Upper lobe of left lung (tissue), 4 donors: ENCODE data around the gene TRAPPC6A.

ENCODE experiments used
- CTCF ChIP-seq, 6 experiments: fragments of 450-650 bp in 4 of 6; fragments of 200-600 bp in 2 of 6; sonication (generic) in 2 of 6; IDR thresholded peaks; one replicate each; pipeline ENCODE4 v1.5.1; 2016 to 2019; ENCODE audit warnings: antibody characterized with exemption in 6 of 6
- EP300 ChIP-seq, 4 donors: sonication (generic); formaldehyde crosslinking; IDR thresholded peaks; one replicate each; pipeline ENCODE4 v1.5.1; 2017; ENCODE audit warnings: antibody characterized with exemption in 4 of 4, control low read depth in 2 of 4
- POLR2A ChIP-seq, 4 donors: fragments of 450-650 bp; IDR thresholded peaks; one replicate each; pipeline ENCODE4 v1.5.1; 2016 to 2017; ENCODE audit warnings: antibody characterized with exemption in 4 of 4, mild to moderate bottlenecking in 2 of 4
- POLR2AphosphoS5 ChIP-seq, 2 donors: sonication (generic); formaldehyde crosslinking; IDR thresholded peaks; one replicate each; pipeline ENCODE4 v1.5.1; 2017; ENCODE audit warnings: antibody characterized with exemption in 2 of 2

- TF ChIP-seq POLR2A (IDR thresholded peaks at IDR 0.05), result peak in 3 of 4 donors; percentile 61 to 88 (median 68)
- TF ChIP-seq POLR2AphosphoS5 (IDR thresholded peaks at IDR 0.05), result peak; percentile 82 to 93
- peak in 5 of 6 experiments; percentile 15 to 70 (median 56) for TF ChIP-seq CTCF (IDR thresholded peaks at IDR 0.05)
- TF ChIP-seq EP300 (IDR thresholded peaks at IDR 0.05), result peak in 1 of 4 donors; percentile 4
Observed at GRCh38 chr19:45178262-45179071, 430 bp upstream of the TRAPPC6A start, which contains the start of gene BLOC1S3.
